ENCODE measurements around the gene TMEM221.

- TF ChIP-seq CTCF (IDR thresholded peaks at IDR 0.05) (no peak), POLR2A (IDR thresholded peaks at IDR 0.05) (no peak)
These were observed 27.2 kb upstream of the TMEM221 start for GRCh38 chr19:17475541-17476115.

Measured in suprapubic skin (tissue), 3 donors.